GM19239 (cell line): ENCODE measurements around the gene OPN3.

Experiments used
- DNase-seq: peaks from one replicate; pipeline ENCODE4 v3.0.0; 2011; ENCODE audit warnings: low spot score; ENCODE audit not compliant: insufficient read length
- FAIRE-seq: peaks from 2 replicates; lab custom pipeline; 2011; peaks lifted over from hg19 to GRCh38; lab: Jason Lieb, UNC

Gene OPN3

DNA sequence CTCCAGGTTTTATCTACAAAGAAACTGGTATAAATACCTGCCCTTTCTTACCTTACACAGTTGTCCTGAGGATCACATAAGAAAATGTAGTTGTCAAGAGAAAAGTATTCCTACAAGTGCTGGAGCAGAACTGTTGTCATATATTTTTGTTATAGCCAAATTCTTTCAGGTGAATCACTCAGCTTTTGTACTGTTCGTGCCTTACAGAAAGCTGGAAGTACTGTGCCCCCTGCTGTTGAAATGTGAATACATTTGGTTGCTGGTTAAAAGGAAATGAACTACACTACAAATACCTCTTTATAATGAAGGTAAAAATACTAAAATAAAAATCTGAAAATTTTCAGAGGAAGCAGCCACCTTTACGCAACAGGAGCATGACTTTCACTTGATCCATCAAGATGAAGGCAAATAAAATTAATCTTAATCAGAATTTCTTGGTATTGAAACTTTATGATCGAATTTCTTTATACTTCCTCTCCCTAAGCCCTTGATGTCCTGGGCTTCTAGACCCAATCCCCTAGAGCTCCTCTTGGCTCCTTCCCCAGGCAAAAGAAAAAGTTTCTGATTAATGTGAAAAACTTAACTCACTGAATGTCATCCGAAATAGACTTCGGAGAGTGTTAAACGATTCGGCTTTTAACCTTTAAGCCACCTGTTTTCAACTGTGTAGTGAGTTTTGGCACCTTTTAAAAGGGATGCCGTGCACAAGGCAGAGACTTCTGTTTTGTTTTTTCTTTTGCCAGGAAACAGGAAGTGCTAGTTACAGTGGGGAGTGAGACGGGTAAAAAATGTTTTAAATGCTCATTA, 12.5 kb downstream of the OPN3 start:
- FAIRE-seq (no peak), DNase-seq (no peak)

DNA sequence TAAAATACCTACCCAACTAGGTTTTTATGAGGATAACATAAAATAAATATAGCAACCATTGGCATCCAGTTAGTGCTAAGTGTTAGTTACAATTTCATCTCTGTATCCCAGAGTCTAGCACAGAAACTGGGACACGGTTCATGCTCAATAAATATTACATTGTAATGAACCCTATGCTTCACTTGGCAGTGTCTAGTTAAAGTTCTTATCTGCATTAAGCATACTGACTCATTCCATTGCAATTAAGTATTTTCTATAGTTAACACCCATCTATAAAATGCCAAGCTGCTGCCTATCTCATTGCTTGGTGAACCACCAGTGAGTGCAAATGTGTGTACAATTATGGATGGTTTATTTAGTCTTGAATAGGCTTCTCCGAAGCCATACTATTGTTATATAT, 15.2 kb downstream of the OPN3 start:
- FAIRE-seq, result no peak
- no peak for DNase-seq

DNA sequence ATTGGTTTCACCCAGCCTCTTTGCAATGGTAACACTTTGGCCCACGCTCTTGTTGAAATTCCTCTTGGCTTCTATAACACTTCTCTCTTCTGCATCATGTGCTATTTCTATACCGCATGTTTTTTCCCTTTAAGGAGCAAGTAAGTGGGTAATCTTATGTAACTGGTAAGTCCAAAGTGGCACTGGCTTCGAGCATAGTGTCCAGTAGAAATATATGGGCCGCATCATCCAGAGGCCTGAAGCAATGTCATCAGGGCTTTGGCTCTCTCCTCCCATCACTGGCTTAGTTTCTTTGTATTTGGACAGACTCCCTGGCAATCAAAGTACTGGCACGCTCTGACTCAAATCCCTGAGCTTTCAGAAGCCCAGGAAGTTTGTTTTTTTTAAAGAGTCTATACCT, 17.5 kb downstream of the OPN3 start:
- no peak for FAIRE-seq
- no peak for DNase-seq

DNA sequence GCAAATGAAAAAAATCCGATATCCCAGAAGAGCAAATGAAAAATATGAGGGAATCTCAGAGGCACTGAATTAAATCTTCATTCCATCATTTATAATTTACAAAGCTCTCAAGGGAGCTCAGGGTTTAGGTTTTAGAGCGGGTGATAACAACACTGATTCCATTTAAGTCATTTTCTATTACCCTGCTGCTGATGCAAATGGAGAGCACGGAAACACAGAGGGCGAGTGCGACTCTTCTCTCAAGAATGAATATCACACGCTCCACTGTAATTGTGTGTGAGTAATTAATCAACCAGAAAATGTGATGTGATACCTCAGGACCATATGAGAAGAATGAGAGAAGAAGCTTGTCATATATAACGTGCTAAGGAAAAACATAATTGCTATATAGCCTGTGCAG, 22.7 kb downstream of the OPN3 start:
- DNase-seq, result no peak
- no peak for FAIRE-seq

DNA sequence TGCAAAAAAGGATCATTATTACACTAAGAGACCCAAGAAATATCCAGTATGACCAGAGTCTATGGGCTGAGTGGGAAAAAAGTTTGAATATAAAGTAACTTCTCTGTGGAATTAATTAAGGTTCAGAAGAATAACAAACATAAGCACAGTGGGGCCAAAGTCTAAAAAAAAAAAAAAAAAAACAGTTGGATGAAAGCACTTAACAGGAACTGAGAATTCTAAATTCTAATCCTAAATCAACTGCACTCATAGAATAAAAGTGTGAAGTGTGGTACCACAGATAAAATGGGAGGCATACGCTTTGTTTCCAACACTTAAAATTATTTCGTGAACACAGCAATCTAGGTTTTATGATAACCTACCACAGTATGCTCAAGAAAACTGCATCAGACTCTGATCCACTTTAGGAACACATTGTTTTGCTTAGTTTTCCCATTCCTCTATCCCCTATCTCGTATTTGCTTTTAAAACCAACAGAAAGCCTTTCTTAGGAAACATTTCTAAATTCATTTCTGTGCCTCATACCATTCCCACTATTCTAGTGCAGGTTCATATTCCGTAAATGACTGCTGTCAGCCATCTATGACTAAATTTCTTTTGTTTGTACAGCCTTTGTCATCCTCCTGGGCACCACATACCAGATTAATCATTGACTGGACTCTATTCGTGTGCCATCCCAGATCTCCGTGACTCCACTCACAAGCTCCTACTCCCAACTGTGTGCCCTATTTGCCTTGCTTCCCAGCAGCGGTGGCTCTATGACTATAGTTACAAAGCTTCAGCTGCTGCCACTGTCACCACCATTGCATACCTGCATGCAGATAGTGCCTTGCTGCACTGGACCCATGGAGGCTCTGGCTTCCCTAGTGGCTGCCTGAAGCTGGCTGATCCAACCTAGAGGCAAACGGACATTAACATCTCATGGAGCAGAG, 24.9 kb downstream of the OPN3 start:
- FAIRE-seq, result no peak

DNA sequence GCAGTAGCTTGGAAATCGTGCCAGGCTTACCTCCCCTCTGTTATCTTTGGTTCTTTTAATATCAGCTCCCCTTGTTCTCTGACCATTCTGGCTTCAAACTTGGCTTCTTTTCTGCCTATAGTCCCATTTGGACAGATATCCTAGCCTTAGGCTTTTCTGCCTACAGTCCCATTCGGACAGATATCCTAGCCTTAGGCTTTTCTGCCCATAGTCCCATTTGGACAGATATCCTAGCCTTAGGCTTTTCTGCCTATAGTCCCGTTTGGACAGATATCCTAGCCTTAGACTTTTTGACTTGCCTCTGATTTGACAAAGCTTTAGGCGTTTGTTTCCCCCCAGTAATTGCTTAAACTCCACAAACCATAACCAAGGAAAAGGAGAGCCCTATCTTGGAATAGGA, 25.6 kb downstream of the OPN3 start:
- no peak for DNase-seq
- FAIRE-seq, result no peak

More for the DNA sequence above, 24.9 kb downstream of the OPN3 start:
- no peak for DNase-seq

DNA sequence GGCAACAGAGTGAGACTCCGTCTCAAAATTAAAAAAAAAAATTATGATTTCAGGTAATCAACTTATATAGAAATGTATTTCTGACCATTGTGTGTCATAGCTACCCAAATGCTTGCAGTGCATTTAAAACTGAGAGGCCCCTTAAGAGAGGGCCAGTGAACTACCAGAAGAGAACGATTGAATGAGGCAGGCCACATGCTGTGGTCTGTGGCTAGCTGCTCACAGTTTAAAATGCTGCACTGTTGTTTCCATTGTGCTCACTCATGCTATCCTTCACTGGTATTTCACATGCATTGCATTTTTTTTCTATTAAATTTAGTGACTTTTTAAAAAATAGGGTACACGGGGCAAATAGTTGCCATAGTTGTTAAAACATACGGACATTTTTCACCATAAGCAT, 26.0 kb downstream of the OPN3 start:
- DNase-seq, result no peak
- no peak for FAIRE-seq

DNA sequence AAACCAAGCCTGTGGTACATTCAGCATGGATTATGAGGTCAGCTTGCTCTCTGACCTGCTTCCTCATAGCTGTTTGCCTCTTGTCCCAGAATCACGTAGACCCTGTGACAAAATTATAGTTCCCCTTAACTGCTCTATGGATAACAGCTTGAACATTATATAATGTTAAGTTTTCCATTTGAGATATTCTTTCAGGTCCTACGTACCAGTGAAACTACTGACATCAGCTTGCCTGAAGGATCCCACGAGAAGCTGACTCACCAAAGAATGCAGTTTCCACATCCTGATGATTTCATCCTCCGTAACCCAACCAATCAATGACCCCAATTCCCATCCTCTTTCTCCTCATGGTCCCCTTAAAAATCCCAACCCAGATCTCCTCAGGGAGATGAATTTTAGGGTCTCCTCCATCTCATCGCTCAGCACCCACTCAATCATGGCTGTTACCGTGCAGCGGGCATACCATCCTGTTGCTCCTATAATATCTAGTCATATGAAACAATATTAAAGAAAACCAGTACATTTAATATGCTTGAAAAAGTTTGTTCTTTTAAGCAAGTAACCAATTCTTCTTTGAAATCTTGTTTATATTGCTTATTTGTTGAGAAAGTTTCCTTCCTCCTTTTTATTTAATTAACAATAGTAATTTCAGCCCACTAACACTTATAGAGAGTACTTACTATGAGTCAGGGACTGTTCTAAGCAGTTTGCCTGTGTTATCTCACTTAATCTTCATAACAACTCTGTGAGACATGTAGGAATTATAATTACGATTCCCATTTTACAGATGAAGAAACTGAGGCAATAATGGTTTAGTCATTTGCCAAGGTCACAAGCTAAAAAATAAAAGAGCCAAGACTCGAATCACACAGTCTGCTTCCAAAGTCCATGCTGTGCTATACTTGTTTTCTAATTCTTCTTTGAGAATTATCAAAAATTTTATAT, 27.4 kb downstream of the OPN3 start:
- FAIRE-seq (no peak), DNase-seq (no peak)

DNA sequence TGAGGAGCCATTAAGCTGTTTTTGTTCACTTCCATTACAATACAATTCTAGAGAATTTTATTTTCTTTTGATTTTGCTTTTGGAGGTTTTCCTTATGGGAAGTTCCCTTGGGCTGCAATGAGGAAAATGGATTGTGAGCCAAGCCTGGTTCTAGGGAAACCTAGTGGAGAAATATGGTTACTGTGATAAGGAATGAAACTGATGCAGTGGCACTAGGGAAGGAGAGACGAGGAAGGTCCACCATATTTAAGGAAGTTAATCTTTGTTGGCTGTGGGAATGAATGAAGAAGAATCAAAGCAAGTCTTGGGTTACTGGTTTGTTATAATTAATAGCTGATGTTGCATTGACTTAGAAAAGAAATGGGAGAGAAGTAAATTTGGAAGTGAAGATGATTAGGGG, 28.4 kb downstream of the OPN3 start:
- no peak for FAIRE-seq
- DNase-seq, result no peak

DNA sequence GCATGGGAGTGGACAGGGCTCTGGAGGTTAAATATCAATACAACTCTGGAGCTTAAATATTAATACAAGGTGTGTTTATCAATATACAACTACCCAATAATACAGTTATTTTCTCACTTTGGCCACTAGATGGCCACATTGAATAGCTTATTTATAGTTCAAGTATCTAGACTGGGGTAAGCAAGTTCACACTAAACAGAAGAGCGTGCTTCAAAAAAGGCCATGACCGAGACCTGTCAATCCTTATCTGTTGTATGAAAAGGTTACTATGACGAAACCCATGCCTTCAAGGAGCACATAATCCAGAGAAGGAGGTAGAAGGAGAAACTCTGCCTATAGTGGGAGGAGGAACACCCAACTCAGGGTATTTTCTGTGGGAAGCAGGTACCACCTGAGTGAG, 29.1 kb downstream of the OPN3 start:
- peak; percentile 77 for FAIRE-seq
- DNase-seq, result peak; percentile 14

DNA sequence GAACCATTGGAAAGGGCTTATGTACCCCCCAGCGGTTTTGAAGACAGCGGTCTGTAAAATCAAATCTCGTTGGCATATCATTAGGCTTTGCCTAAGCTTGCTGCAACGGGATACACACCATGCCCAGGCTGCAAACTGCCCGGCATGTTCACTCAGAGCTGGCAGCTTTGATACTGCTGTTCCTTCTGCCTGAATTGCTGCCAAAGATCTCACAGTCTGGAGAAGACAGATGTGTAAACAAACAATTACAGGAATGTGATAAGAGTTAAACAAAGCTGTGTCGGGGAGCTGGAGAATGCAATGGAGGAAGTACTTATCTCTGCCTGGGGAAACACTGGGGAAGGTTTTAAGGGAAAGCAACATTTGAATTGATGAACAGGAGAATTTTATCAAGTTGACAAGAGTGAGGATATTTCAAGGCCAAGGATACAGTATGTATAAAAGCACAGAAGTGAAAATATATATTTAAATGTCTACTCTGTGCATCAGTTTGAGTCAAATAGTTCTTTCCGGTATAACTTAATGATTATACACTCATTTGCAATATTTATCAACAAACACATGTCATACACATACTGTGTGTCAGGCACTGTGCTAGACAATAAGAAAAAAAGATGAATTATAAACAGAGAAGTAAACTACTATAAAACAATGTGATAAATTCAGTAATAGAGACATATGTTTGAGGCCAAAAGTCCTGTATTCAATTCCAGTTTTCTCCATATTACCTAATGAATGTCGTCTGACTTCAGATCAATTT, 29.9 kb downstream of the OPN3 start:
- FAIRE-seq (no peak), DNase-seq (no peak)

DNA sequence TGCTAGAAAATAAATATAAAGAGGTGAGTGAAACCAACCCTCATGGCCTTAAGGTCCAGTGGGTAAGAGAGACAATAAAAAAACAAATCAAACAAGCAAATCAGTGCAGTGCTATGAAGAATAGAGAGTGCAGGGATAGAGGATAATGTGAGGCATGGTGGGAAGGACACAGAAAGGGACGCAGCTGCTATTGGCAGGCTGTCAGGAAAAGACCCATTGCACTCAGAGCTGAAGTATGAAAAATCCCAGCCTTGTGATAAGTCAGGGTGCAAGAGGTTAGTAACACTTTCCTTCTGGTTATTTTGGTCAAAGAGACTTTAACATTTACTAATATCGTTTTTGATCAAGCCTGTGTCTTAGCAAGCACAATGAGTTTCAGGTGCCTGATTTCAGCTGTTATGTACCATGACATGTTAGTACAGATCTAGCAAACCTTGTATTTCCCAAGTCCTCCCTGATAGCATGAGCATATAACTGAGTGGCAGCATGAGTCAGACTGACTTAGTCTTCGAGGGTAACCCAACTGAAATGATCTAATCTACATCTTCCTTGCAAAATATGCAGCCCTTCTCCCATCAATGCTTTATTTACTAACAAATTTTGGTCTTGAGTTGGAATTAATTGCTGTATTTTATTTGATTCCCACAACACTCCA, 31.7 kb downstream of the OPN3 start:
- FAIRE-seq, result no peak
- DNase-seq, result no peak

DNA sequence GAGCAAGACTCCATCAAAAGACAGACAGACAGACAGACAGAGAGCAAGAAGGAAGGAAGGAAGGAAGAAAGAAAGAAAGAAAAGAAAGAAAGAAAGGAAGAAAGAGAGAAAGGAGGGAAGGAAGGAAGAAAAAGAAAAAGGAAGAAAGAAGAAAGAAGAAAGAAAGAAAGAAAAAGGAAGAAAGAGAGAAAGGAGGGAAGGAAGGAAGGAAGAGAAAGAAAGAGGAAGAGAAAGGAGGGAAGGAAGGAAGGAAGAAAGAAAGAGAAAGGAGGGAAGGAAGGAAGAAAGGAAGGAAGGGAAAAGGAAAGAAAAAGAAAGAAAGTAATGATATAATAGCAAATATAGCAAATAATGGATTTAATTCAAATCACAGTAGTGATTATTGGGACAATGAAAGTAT, 32.7 kb downstream of the OPN3 start:
- DNase-seq, result no peak
- FAIRE-seq, result no peak

DNA sequence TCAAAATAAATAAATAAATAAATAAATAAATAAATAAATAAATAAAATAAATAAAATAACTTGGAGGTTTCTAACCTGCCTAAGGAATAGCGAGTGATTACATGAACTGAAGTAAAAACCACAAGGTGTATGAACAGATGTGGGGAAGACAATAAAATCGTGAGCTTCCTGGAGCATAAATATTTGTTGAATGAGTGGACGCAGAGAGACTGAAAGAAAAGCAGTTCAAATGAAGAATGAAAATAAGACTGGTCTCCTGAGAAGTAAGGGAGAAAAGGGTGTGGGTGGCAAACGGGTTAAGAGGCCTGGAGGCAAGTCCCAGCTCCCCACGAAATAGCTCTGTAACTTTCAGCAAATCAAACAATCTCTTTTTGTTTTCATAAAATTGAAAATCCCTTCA, 33.6 kb downstream of the OPN3 start:
- FAIRE-seq (no peak), DNase-seq (no peak)

DNA sequence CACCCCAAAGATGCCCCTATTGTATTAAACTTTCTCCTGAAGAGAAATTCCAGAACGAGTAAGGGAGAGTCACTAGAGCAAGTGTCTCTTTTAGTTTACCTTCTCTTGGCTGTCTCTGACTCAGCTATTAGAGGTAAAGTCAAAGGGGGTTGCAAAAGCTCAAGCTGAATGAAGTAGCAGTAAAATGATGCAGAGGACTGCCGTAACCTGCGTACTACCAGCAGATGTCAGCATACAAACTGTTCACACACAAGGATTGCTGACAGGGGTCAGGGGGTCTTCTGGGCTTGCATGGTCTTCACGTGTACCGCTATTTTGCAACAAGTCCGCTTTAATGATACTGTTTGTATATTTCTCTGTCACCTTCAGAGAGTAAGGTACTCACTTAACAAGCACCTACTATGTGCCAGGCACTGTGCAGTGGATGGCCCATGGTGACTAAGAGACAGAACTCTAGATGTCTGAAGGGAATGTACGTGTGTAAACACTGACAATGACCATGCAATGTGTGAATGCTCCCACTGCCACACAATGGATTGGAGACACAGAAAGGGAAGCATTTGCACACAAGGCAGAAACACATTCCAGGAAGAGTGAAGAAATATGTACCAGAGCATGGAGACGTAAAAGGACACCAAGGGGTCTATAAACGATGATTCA, 34.9 kb downstream of the OPN3 start:
- FAIRE-seq (no peak), DNase-seq (no peak)

DNA sequence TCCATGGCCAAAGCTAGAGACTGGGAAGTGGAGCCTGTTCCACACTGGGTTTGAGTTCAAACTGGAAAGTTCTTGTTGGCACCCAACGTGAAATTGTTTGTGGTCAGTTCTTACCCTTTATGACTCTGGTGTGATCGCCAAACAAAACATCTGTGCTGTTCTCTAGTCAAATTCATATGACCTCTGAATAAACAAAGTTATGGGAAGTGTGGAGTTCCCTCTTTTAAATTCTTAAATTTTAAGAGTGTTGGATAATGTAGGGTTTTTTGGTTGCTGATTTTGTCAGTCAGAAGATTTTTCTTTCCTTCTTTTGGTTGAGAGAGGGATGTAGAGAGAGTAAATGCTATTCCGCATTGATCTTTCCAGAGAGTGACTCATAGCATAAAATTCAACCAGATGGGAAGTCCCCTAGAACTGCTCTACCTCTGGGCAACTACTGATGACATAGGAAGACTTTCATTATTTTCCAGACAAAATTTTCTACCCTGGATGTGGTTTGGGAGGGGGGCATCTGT, 36.4 kb downstream of the OPN3 start:
- FAIRE-seq, result no peak

DNA sequence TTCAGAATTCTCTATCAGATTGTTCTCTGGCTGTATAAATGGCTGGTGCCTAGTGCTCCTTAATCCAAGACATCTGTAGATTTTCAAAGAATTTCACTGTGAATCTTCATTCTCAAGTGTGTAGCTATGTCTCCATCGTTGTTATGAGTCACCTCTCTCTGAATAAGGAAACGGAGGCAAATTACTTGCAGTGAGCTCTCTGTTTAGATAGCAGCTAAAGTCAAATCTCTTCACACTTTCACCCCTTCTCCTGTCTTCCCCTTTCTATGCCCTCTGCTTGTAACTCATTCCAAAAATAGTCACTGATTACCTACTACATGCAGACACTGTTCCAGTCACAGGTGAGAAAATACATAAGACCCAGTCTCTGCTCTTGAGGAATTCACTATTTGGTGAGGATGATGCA, 39.7 kb downstream of the OPN3 start:
- FAIRE-seq (peak; percentile 91), DNase-seq (peak; percentile 4)

More for the DNA sequence above, 36.4 kb downstream of the OPN3 start:
- no peak for DNase-seq

DNA sequence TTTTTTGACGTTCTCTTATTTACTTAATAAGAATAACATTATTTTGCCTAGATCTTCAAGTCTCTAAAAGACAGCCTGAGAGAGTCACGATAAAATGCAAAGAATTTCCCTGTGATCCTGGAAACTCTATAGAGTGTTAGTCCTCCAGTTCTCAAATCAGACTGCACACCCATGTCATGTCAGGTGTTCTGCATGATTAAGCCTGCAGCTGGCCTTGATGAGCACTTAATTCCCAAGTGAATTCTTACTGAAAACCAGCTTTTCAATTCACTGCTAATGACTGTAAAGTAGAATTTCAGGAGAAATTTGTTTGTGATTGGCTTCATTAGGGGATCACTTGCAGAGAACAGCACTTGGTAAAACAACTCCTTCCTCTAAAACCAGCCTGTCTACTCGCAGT, 41.9 kb downstream of the OPN3 start:
- DNase-seq, result no peak
- FAIRE-seq, result no peak
